Nephron (organoid): Measurements from ENCODE around the gene TSPAN18.

ENCODE experiments used
- H3K27ac Mint-ChIP-seq, 3 experiments: 2 replicates each; pipeline ENCODE4 v1.8.0; 2020; ENCODE audit warnings: mixed read lengths in 3 of 3, mild to moderate bottlenecking in 2 of 3, moderate library complexity in 1 of 3
- H3K27me3 Mint-ChIP-seq: 2 replicates; pipeline ENCODE4 v1.8.0; 2021; ENCODE audit warnings: low read depth, mild to moderate bottlenecking, moderate library complexity, mixed read lengths
- H3K36me3 Mint-ChIP-seq: 2 replicates; pipeline ENCODE4 v1.8.0; 2020; ENCODE audit warnings: low read depth, mixed read lengths
- H3K4me1 Mint-ChIP-seq: 2 replicates; pipeline ENCODE4 v1.8.0; 2020; ENCODE audit warnings: mixed read lengths
- H3K4me3 Mint-ChIP-seq, 3 experiments: 2 replicates each; pipeline ENCODE4 v1.8.0; 2020; ENCODE audit warnings: mild to moderate bottlenecking in 3 of 3, mixed read lengths in 3 of 3, moderate library complexity in 2 of 3
- H3K9me3 Mint-ChIP-seq: 2 replicates; pipeline ENCODE4 v1.8.0; 2020; ENCODE audit warnings: mixed read lengths
- TF ChIP-seq, protein P1 (sequence below), 3 experiments: fragments of 200-600 bp; sonication (generic); IDR thresholded peaks; one replicate each; pipeline ENCODE4 v1.5.0; 2021; ENCODE audit warnings: antibody characterized with exemption in 3 of 3; ENCODE audit not compliant: unreplicated experiment in 3 of 3

The TSPAN18 gene

GRCh38 chr11:44969651-44970252 is 243.0 kb downstream of the TSPAN18 start:
- H3K27ac Mint-ChIP-seq: no peak overlapping the region
- peaks cover 17% of the 10 kb centered on the region for H3K27me3 Mint-ChIP-seq
- TF ChIP-seq, protein P1, sequence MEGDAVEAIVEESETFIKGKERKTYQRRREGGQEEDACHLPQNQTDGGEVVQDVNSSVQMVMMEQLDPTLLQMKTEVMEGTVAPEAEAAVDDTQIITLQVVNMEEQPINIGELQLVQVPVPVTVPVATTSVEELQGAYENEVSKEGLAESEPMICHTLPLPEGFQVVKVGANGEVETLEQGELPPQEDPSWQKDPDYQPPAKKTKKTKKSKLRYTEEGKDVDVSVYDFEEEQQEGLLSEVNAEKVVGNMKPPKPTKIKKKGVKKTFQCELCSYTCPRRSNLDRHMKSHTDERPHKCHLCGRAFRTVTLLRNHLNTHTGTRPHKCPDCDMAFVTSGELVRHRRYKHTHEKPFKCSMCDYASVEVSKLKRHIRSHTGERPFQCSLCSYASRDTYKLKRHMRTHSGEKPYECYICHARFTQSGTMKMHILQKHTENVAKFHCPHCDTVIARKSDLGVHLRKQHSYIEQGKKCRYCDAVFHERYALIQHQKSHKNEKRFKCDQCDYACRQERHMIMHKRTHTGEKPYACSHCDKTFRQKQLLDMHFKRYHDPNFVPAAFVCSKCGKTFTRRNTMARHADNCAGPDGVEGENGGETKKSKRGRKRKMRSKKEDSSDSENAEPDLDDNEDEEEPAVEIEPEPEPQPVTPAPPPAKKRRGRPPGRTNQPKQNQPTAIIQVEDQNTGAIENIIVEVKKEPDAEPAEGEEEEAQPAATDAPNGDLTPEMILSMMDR (IDR thresholded peaks at IDR 0.05; ENCODE audit: unreplicated experiment in 3 of 3): no peak

GRCh38 chr11:44970293-44970692 is 243.5 kb downstream of the TSPAN18 start:
- Mint-ChIP-seq H3K4me1 (peaks cover 2% of the 10 kb centered on the region), H3K9me3 (no peaks in the 10 kb centered on the region), H3K27ac (no peak overlapping the region), H3K27me3 (peaks cover 16% of the 10 kb centered on the region), H3K36me3 (no peaks in the 10 kb centered on the region), H3K4me3 (no peak overlapping the region)
- TF ChIP-seq, protein P1 (IDR thresholded peaks at IDR 0.05; ENCODE audit: unreplicated experiment in 3 of 3): no peak

More at GRCh38 chr11:44969651-44970252, 243.0 kb downstream of the TSPAN18 start:
- Mint-ChIP-seq H3K36me3 (no peaks in the 10 kb centered on the region), H3K9me3 (no peaks in the 10 kb centered on the region), H3K4me1 (peaks cover 8% of the 10 kb centered on the region), H3K4me3 (no peak overlapping the region)

- Mint-ChIP-seq H3K9me3 (no peaks in the 10 kb centered on the region), H3K27me3 (peaks cover 12% of the 10 kb centered on the region), H3K4me1 (no peaks in the 10 kb centered on the region), H3K4me3 (no peak overlapping the region), H3K36me3 (no peaks in the 10 kb centered on the region), H3K27ac (no peak overlapping the region)
- TF ChIP-seq, protein P1 (IDR thresholded peaks at IDR 0.05; ENCODE audit: unreplicated experiment in 3 of 3): no peak
These were observed 244.4 kb downstream of the TSPAN18 start for GRCh38 chr11:44971185-44971584.

DNA sequence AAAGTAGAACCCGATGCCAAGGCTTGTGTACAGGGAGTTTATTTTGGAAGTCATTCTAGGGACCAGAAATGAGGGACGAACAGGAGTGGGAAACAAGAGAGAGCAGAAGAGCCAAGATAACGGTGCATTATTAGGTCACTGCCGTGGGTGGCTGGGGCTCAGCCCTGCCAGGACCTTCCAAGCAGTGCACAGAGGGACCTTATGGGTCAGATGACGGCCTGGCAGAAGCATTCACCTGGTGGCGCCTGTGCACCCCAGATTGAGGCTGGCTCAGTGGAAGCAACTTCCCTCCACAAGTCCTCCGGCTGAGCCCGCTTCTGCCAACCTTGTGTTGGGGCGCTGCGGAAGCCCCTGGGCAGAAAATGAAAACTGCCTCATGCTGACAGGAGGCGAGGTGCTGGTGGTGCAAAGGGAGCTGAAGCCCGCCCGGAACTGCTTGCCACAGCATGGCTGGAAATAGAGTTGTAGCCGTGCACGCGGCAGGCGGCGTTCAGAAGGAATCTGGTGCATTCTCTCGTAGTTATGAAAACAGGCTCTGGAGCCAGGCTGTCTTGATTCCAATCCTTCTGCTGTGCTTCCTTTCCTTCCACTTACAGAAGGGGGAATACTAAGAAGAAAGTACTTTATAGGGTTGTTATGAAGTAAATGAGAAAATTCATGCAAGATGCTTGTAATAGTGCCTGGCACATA is 246.1 kb downstream of the TSPAN18 start:
- no peaks in the 10 kb centered on the region for H3K36me3 Mint-ChIP-seq
- H3K27ac Mint-ChIP-seq: peak overlapping the region in 1 of 3 experiments; percentile 51
- H3K27me3 Mint-ChIP-seq: peaks cover 4% of the 10 kb centered on the region
- no peak overlapping the region for H3K4me3 Mint-ChIP-seq
- H3K4me1 Mint-ChIP-seq: no peaks in the 10 kb centered on the region
- H3K9me3 Mint-ChIP-seq: no peaks in the 10 kb centered on the region
- TF ChIP-seq, protein P1 (IDR thresholded peaks at IDR 0.05; ENCODE audit: unreplicated experiment in 3 of 3): no peak

GRCh38 chr11:44973632-44974401 is 247.1 kb downstream of the TSPAN18 start:
- no peaks in the 10 kb centered on the region for H3K4me1 Mint-ChIP-seq
- H3K4me3 Mint-ChIP-seq: no peak overlapping the region
- H3K27ac Mint-ChIP-seq: no peak overlapping the region
- H3K9me3 Mint-ChIP-seq: no peaks in the 10 kb centered on the region
- TF ChIP-seq, protein P1 (IDR thresholded peaks at IDR 0.05; ENCODE audit: unreplicated experiment in 3 of 3): no peak
- H3K27me3 Mint-ChIP-seq: peaks cover 4% of the 10 kb centered on the region
- no peaks in the 10 kb centered on the region for H3K36me3 Mint-ChIP-seq
